Stimulated activated CD4-positive, alpha-beta T cell treated with anti-CD3 and anti-CD28 coated beads, Interleukin-4, amount 100 ng/mL, for 24 hours (primary cell): ENCODE measurements around the gene PARP6.
A peak's percentile ranks its signal among the peaks of the same experiment; 100 is the strongest.

Experiments
- DNase-seq: peaks from one replicate; pipeline ENCODE4 v3.0.0-alpha.2; 2020

PARP6 gene

DNA sequence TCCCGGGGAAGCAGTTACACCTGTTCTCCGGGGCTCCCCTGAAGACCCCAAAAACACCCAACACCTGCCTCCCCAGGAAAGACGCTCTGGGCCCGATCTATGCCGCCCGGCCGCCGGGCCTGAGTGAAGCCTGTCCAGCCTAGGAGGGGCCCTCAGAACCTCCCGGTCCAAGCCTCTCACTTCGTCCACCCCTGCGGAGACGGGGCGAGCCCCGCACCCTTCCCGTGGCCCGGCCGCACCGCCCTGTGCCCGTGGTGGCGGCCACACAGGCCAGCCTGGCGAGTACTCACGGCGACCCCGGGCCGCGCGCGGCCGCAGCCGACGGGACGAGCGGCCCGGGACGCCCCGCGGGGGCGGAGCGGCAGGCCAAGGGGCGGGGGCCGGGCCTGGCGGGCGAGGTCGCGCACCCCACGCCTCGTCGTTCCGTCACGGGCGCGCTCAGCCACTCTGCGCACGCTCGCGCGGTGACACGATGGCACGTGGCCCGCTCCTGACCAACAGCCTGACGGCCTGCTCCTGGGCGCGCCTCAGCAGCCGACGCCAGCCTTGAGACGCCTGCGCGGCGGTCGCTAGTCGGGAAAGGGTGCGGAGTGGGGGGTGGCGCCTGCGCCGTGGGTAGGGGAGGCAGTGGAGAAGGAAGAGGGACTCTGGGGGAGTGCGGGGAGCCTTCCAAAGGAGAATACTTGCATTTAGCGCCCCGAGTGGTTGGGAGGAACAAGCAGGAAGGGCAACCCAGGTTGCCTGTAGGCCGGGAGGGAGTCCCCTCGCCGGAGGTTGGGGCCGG lies at the start of gene PARP6:
TSS of gene PARP6 (minus strand) at position 342 of the 784 bp plus-strand sequence. CDS start 5,077 bp downstream, outside the sequence.
- peak; percentile 99 for DNase-seq

DNA sequence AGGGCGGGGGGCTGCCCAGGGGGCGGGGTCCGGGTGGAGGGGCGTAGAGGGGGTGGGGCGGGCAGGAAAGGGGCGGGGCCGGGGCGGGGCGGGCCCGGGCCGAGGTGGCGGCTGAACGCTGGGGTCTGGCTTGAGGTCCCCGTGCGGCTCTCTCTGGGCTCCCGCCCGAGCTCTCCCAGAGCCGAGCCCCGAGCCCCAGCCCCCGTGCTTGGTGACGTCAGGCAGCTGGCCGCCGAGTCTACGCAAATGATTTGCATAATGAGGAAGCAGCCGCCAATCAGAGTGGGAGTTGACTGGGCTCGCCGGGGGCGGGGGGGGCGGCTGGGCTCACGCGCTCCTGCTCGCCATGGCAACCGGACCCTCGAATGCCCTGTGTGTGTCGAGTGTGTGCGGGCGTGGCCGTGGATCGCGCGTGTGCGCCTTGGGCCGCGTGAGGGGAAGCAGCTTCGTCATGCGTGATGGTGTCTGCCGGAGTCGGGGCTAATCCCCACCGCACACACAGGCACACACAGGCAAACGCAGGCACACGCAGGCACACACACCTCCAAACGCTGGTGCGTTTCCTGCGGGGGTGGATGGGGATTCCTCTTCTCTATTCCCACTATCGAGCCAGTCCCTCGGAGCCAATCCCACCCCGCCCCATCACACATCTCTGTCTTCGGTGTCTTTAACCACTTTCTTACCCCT lies 47.8 kb upstream of the PARP6 start, which contains the start of gene CELF6:
TSS of gene CELF6 (minus strand) at position 173 of the 687 bp plus-strand sequence. CDS start 283 bp downstream, outside the sequence.
- peak; percentile 73 for DNase-seq

- DNase-seq = peak; percentile 27
Observed at GRCh38 chr15:72319360-72319984, 47.1 kb upstream of the PARP6 start.

- DNase-seq = no peak
Observed at GRCh38 chr15:72318408-72318942, 46.1 kb upstream of the PARP6 start.

DNA sequence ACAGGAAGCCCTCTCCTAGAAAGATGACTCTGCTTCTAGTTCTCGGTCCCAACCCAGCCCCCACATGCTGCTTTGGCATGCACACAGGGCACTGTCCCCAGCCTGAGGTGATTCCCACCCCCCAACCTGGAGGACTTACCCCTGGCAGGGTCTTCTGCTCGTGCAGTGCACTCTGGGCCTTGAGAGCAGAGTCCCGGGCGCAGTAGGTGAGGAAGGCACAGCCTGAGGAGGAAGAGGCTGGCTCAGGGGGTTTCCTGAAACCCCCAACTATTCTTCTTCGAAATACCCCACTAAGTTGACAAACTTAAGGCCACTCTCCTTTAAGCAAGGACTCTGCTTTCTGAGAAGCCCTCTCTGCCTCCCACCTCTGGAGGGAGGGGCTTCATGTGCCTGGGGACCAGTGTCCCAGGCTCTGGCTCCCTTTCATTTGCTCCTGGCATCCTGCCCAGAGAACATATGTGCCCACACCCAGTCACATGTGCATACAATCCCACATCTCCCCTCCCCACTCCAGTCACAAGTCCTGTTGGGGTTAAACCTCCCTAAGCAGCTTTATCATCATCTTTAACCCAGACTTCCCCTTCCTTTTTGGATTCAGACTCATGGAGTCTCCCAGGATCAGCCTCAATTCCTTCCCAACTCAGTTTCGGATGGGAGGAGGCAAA lies 43.5 kb upstream of the PARP6 start:
- DNase-seq = no peak

DNA sequence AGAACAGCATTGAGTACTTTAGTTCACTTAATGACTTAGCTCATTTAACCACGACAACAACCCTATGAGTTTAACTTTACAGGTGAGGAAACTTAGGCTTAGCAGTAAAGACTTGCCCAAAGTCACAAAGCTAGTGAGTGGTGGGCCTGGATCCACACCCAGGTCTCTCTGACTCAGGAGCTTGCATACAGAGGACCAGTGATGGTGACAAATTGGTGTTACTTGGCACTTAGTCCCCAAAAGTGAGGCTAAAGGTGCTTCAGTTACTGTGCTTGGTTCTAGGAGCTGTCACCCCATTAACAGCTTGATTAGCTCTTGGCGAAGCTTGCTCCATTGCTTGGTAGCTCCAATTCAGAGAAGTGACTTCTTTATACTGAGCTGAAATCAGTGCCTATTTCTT lies 41.5 kb upstream of the PARP6 start:
- no peak for DNase-seq

DNA sequence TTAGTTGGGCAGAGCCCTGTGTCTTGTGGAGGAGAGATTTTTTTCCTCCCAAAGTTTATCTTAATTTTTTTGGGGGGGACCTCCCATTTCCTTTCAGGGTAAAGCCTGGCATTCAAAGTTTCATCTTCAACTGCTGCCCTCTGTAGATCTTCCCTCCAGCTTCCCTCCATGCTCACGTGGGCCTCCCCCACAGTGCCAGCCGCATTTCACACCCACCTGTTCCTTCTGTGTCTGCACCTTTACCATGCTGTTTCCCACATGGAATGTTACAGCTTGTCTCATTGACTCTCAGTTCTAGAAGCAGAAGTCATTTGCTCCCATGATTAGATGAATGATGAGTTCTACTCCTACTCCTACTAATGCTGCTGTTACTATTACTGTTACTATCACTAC lies 41.1 kb upstream of the PARP6 start:
- no peak for DNase-seq

DNA sequence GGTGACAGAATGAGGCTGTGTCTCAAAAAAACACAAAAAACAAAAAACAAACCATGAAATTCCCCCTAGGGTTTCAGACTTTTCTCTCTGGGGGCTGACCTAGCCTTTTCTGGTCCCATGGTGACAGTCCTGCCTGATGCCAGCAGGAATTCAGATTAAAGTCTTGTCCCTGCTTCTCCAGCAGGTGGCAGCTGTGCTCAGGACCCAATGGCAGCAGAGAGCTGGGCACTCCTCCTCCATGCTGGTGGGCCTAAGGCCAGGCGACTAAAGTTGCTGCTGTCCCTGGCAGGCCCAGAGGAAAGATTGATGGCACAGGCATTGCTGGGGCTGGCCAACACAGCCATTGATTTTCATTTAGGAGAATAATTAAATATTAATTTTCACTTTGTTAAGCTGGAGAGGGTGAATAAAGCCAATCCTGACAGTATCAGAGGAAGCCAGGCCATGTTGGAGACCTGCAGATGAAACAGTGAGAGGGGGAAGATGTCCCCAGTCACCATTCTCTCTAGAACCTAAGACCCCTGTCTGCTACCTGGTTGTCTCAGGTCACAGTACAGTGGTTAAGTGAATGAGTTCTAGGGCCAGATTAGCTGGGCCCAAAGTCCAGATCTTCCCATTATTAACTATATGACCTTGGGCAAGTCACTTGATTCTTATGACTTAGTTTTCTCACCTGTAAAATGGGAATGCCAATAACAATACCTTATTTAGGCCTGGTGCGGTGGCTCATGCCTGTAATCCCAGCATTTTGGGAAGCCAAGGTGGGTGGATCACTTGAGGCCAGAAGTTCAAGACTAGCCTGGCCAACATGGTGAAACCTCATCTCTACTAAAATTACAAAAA lies 40.5 kb upstream of the PARP6 start:
- peak; percentile 65 for DNase-seq

DNA sequence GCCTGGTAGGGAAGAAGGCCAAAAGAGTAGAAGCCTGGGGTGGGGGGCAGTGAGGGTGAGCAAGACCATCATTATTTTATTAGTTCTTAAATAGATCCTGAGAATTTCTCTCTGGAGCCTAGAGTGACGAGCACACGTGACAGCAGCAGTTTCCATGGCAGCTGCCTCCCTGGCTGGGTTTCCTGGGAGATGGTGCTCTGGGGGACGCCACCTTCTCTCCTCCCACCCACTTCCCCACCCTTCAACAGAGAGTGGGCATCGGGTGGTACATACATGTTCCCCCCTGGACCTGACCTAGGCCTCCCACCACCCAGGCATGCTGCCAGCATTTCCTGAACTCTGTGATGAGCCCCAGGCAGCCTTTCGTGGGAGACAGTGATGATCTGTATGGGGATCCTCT lies 34.7 kb upstream of the PARP6 start:
- no peak for DNase-seq

DNA sequence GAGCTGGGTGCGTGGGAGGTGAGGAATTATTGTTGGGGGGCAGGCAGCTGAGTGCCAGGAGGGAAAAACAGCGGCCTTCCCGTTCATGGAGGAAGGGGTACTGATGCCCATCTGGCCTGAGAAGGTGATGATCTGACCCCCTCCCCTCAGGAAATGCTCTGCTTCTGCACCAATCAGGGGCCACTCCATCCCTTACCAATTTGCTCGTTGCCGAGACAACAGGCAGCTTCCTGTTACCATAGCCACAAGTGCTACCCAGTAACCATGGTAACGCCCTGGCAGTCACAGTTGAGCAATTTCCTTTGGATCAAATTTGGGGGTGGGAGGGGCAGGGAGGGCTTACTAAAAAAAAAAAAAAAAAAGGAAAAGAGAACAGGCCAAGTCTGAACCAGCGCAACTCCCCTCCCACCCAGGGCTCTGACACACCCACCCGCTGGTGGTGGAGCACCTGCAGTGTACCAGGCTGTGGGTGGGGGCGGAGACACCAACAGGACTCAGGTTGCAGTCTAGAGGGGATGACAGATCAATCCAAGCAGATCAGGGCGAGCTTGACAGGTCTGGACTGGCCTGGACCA lies 33.9 kb upstream of the PARP6 start:
- peak; percentile 35 for DNase-seq

GRCh38 chr15:72304596-72304995 lies 32.2 kb upstream of the PARP6 start:
- DNase-seq = no peak

DNA sequence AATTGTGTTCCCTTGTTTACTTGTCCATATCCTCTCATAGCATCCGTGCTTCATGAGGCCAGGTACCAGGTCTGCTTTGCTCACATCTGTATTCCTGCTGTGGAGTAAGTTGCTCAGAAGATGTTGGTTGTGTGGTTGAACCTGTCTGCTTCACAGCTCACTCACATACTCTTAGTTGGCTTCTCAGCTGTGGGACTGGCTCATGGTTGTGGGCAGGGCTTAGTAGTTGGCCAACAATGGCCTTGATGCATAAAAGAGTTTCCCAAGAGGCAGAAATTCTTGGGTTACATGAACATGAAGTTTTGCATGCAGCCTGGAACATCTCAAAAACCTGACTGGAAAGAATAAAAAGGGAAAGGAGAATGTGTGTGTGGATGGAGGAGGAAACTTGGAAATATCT lies 30.6 kb upstream of the PARP6 start:
- DNase-seq = no peak

DNA sequence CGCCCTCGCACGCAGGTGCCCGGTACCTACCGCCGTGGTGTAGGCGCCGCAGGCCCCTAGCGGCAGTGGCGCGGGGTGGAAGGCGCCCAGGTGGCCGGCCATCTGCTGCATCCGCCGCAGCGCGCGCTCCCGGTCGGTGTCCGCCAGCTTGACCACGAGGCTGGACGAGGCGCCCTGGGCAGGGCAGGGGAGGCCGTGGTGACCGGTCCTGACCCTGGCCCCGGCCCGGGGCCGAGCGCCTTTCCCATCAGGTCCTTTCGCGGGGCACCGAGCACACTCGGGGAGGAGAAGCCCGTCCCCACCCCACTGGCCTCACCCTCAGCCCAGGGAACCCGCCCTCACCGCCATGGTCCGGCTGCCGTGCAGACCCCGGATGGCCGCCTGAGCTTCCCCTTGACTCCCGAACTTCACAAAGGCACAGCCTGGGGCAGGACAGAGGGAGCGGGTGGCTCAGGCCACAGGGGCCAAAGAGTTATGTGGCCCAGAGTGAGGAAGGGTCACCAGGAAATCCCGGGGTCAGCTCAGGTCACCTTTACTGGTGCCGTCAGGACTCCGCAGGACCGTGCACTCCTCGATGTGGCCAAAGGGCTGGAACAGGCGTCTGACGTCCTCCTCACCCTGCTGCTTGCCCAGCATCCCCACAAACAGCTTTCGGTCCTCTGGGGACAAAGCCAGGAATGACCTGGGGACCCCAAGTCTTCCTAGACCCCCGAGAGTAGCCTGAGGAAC lies 17.4 kb upstream of the PARP6 start:
- no peak for DNase-seq

DNA sequence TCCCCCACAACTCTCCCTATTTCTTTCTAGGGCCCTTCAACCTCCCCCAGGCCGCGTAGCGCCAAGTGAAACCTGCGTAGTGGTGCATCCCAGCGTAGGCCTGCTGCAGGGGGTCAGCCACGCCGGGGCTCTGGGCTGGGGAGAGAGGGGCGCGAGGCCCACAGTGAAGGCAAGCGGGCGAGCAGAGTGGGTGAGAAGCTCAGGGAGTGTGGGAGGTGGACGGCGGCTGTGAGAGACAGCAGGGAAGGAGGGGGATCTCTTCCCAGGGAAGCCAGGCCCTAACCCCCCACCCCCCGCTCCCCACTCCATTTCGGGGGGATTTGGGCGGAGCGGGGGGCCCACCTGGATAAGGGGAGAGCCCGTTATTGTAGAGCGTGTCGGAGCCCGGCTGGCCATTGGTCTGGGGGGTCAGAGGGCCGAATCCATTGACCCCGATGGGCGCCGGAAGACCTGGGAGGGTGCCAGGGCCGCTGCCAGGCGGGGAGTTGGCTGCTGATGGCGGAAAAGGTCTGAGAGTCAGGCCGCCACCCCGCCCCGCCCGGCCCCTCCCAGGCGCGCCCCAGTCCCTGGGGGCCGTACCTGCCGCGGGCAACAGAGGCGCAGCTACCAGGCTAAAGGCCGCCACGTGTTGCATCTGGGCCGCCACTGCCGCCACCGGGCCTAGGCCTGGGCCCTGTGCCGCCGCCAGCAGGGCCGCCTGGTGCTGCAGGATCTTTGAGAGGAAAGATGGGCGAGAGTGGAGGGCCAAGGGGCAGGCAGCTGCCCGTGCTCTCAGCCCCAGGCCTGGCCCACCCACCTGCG lies 16.6 kb upstream of the PARP6 start:
- DNase-seq = no peak

DNA sequence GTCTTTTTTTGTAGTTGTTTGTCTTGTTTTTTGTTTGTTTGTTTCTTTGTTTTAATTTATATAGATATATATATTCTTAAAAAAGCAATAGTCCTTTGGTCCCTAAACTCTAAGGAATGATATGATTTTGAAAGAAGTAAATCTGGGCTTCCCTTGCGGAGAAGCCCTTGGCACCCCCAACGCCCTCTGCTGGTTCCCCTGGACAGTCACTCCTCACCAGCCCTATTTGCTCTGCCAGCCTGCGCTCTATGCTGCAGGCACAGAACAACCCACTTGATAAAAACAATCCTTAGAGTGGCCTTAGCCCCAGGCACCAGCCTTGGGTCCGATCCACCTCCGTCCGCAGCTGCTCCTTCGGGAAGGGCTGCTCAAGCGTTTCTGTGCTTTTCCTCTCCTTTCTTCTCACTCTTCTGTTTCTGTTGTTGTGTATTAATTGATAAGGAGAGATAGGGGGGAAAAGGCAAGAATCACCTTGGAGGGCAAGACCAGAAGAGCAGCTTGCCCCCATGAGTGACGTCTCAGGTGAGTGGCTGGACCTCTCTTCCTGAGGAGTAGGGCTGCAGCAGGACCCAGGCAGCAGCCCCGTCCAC lies 13.7 kb upstream of the PARP6 start:
- peak; percentile 63 for DNase-seq

- DNase-seq = no peak
Observed at GRCh38 chr15:72285402-72285801, 13.0 kb upstream of the PARP6 start.

DNA sequence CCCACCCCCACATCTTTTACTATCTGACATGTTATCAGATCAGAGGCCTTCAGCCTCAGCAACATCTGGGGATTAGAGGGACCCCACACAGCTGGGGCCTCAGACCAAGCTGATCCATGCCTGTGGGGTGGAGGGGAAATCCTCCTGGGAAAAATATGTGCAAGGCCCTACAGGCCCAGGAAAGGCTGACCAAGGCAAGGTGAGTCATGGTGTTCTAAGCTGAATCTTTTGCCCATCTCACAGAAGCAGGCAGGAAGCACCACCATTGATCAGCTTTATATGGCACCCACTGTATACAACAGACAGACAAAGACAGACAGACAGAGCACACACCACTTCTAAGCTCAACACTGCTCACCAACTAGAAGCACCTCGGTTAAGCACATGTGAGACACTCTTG lies 12.4 kb upstream of the PARP6 start:
- no peak for DNase-seq

- DNase-seq = no peak
Observed at GRCh38 chr15:72281713-72282112, 9.4 kb upstream of the PARP6 start.

DNA sequence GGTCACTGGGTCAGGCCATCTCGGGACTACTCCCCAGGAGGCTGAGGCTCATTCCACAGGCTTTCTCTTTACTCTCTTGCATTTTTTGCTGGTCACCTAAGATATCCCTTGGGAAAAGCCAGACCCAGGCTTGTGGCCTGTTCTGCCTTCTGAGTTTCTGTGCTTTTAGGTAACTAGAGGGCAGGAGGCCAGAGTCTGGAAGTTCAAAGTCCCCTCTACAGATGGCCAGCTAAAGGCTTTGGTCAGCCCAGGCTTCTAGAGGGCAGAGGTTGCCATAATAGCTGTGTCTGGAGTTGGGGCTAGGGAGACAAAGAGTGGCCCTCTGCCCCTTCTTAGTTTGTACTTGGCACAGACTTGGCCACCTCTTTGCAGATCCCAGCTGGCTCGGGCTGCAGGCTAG lies 8.4 kb upstream of the PARP6 start:
- no peak for DNase-seq

GRCh38 chr15:72278737-72279136 lies 6.4 kb upstream of the PARP6 start:
- DNase-seq = no peak
